ENCODE results near the gene MYL5. TPM values are rescaled to one million over a fixed set of nuclear protein-coding genes. Genes with fewer than 3 reads are reported as not detected.

Gene MYL5
- total and polyA plus RNA-seq, 2 experiments from 2014 or later, result 21.9 to 24.5 TPM

- Histone ChIP-seq H3K27me3 (replicated peaks; ENCODE audit: insufficient read depth) (no peaks in the 10 kb centered on the region), H2AFZ (no peak overlapping the region), H3K79me2 (ENCODE audit: insufficient read depth) (peaks cover 97% of the 10 kb centered on the region), H3K36me3 (ENCODE audit: low read depth) (no peaks in the 10 kb centered on the region), H3K4me2 (ENCODE audit: unreplicated experiment) (no peak overlapping the region), H3K27ac (peak overlapping the region; percentile 83), H3K4me3 (no peak overlapping the region), H4K20me1 (ENCODE audit: insufficient read depth) (no peaks in the 10 kb centered on the region; the same call in 1 of the 2 replicates), H3K9me3 (ENCODE audit: low read depth) (no peaks in the 10 kb centered on the region), H3F3A (ENCODE audit: insufficient read depth) (peaks cover under 1% of the 10 kb centered on the region; the same call in 1 of the 2 replicates), H3K9me2 (ENCODE audit: insufficient read depth) (no peaks in the 10 kb centered on the region), H3K4me1 (ENCODE audit: insufficient read depth) (peaks cover 27% of the 10 kb centered on the region), H3K9ac (no peak overlapping the region)
- peak; percentile 30 for DNase-seq
- in situ Hi-C loops (cut with MboI), result no loop called here
- TF ChIP-seq EZH2phosphoT487 (IDR thresholded peaks at IDR 0.05; ENCODE audit: insufficient read depth, low read depth) (no peak), EZH2 (IDR thresholded peaks at IDR 0.05; ENCODE audit: insufficient read depth, poor library complexity, severe bottlenecking) (no peak)
- WGBS, 2 experiments (ENCODE audit: low coverage in 1 of 2, low lambda C conversion rate in 2 of 2, missing lambda C conversion rate in 2 of 2), result 76 to 87% methylated on average over 19 to 47 of the region's 47 CpGs
Observed at GRCh38 chr4:722169-722725, 47.9 kb downstream of the MYL5 start.

- in situ Hi-C loops (cut with MboI), result no loop called here
Observed at GRCh38 chr4:722851-723360, 48.6 kb downstream of the MYL5 start.

GRCh38 chr4:723751-724530, 49.6 kb downstream of the MYL5 start:
- peaks cover 97% of the 10 kb centered on the region for H3K79me2 ChIP-seq (ENCODE audit: insufficient read depth)
- no peak for DNase-seq
- no peak for TF ChIP-seq EZH2 (IDR thresholded peaks at IDR 0.05; ENCODE audit: insufficient read depth, poor library complexity, severe bottlenecking)
- no peak for TF ChIP-seq EZH2phosphoT487 (IDR thresholded peaks at IDR 0.05; ENCODE audit: insufficient read depth, low read depth)
- in situ Hi-C loops (cut with MboI), result no loop called here
- no peak overlapping the region for H3K4me3 ChIP-seq
- WGBS, 2 experiments (ENCODE audit: low coverage in 1 of 2, low lambda C conversion rate in 2 of 2, missing lambda C conversion rate in 2 of 2), result 94 to 96% methylated on average over 27 to 28 of the region's 28 CpGs
- peaks cover 31% of the 10 kb centered on the region for H3K4me1 ChIP-seq (ENCODE audit: insufficient read depth)
- no peaks in the 10 kb centered on the region; the same call in 1 of the 2 replicates for H4K20me1 ChIP-seq (ENCODE audit: insufficient read depth)
- H2AFZ ChIP-seq, result no peak overlapping the region
- no peaks in the 10 kb centered on the region for H3K27me3 ChIP-seq (replicated peaks; ENCODE audit: insufficient read depth)
- no peaks in the 10 kb centered on the region for H3K9me2 ChIP-seq (ENCODE audit: insufficient read depth)
- no peak overlapping the region for H3K9ac ChIP-seq
- H3F3A ChIP-seq (ENCODE audit: insufficient read depth), result peaks cover 8% of the 10 kb centered on the region; the same call in 1 of the 2 replicates
- no peaks in the 10 kb centered on the region for H3K36me3 ChIP-seq (ENCODE audit: low read depth)
- no peak overlapping the region for H3K27ac ChIP-seq
- no peaks in the 10 kb centered on the region for H3K9me3 ChIP-seq (ENCODE audit: low read depth)
- no peak overlapping the region for H3K4me2 ChIP-seq (ENCODE audit: unreplicated experiment)

More at GRCh38 chr4:722851-723360, 48.6 kb downstream of the MYL5 start:
- no peaks in the 10 kb centered on the region for H3K9me2 ChIP-seq (ENCODE audit: insufficient read depth)
- no peaks in the 10 kb centered on the region for H3K9me3 ChIP-seq (ENCODE audit: low read depth)
- H3K4me3 ChIP-seq, result no peak overlapping the region
- WGBS, 2 experiments (ENCODE audit: low coverage in 1 of 2, low lambda C conversion rate in 2 of 2, missing lambda C conversion rate in 2 of 2), result 97 to 99% methylated on average over 15 to 61 of the region's 61 CpGs
- H3K27me3 ChIP-seq (replicated peaks; ENCODE audit: insufficient read depth), result no peaks in the 10 kb centered on the region
- peaks cover 97% of the 10 kb centered on the region for H3K79me2 ChIP-seq (ENCODE audit: insufficient read depth)
- no peak overlapping the region for H2AFZ ChIP-seq
- no peak overlapping the region for H3K27ac ChIP-seq
- no peaks in the 10 kb centered on the region; the same call in 1 of the 2 replicates for H4K20me1 ChIP-seq (ENCODE audit: insufficient read depth)
- H3K9ac ChIP-seq, result no peak overlapping the region
- H3K4me2 ChIP-seq (ENCODE audit: unreplicated experiment), result no peak overlapping the region
- peaks cover 6% of the 10 kb centered on the region; the same call in 1 of the 2 replicates for H3F3A ChIP-seq (ENCODE audit: insufficient read depth)
- H3K4me1 ChIP-seq (ENCODE audit: insufficient read depth), result peaks cover 31% of the 10 kb centered on the region
- DNase-seq, result no peak
- TF ChIP-seq EZH2 (IDR thresholded peaks at IDR 0.05; ENCODE audit: insufficient read depth, poor library complexity, severe bottlenecking) (no peak), EZH2phosphoT487 (IDR thresholded peaks at IDR 0.05; ENCODE audit: insufficient read depth, low read depth) (no peak)
- no peaks in the 10 kb centered on the region for H3K36me3 ChIP-seq (ENCODE audit: low read depth)

GRCh38 chr4:725391-726234, 51.3 kb downstream of the MYL5 start:
- H3K27ac ChIP-seq, result peak overlapping the region; percentile 80
- no peak for DNase-seq

More at GRCh38 chr4:725391-726234, 51.3 kb downstream of the MYL5 start:
- Histone ChIP-seq H3K4me1 (ENCODE audit: insufficient read depth) (peaks cover 31% of the 10 kb centered on the region), H3K79me2 (ENCODE audit: insufficient read depth) (peaks cover 97% of the 10 kb centered on the region), H3K36me3 (ENCODE audit: low read depth) (no peaks in the 10 kb centered on the region; the same call in 1 of the 2 replicates), H3K9me3 (ENCODE audit: low read depth) (no peaks in the 10 kb centered on the region), H3K4me3 (peak overlapping the region; percentile 42), H3K9me2 (ENCODE audit: insufficient read depth) (no peaks in the 10 kb centered on the region), H3F3A (ENCODE audit: insufficient read depth) (peaks cover 8% of the 10 kb centered on the region; the same call in 1 of the 2 replicates), H2AFZ (no peak overlapping the region), H3K4me2 (ENCODE audit: unreplicated experiment) (peak overlapping the region; percentile 62), H4K20me1 (ENCODE audit: insufficient read depth) (no peaks in the 10 kb centered on the region; the same call in 1 of the 2 replicates), H3K9ac (peak overlapping the region; percentile 75), H3K27me3 (replicated peaks; ENCODE audit: insufficient read depth) (no peaks in the 10 kb centered on the region)
- in situ Hi-C loops (cut with MboI), result no loop called here
- 81 to 89% methylated on average over 25 to 38 of the region's 41 CpGs for WGBS, 2 experiments (ENCODE audit: low coverage in 1 of 2, low lambda C conversion rate in 2 of 2, missing lambda C conversion rate in 2 of 2)
- TF ChIP-seq EZH2 (IDR thresholded peaks at IDR 0.05; ENCODE audit: insufficient read depth, poor library complexity, severe bottlenecking) (no peak), EZH2phosphoT487 (IDR thresholded peaks at IDR 0.05; ENCODE audit: insufficient read depth, low read depth) (no peak)
